Measurements from ENCODE around the gene CUX1.
"Not testable (repeated sequence)": the region's sequence is repeated elsewhere in the genome, so short reads cannot be mapped to it uniquely, and the experiment has no call there.

Gene CUX1

GRCh38 chr7:102220229-102220850 is 402.9 kb downstream of the CUX1 start:
- DNase-seq (ENCODE audit: low spot score) = no peak

GRCh38 chr7:102220960-102221800 is 403.8 kb downstream of the CUX1 start:
- no peak for DNase-seq (ENCODE audit: low spot score)

- DNase-seq (ENCODE audit: low spot score) = no peak
Measured at GRCh38 chr7:102221961-102222360, 404.5 kb downstream of the CUX1 start.

- DNase-seq (ENCODE audit: low spot score) = no peak
Measured at GRCh38 chr7:102222445-102222844, 405.0 kb downstream of the CUX1 start.

GRCh38 chr7:102223184-102223583 is 405.8 kb downstream of the CUX1 start:
- no peak for DNase-seq (ENCODE audit: low spot score)

GRCh38 chr7:102225025-102225424 is 407.6 kb downstream of the CUX1 start:
- no peak for DNase-seq (ENCODE audit: low spot score)

- DNase-seq (ENCODE audit: low spot score) = no peak
Measured at GRCh38 chr7:102227371-102227770, 409.9 kb downstream of the CUX1 start.

GRCh38 chr7:102228935-102229334 is 411.5 kb downstream of the CUX1 start:
- DNase-seq (ENCODE audit: low spot score) = no peak

GRCh38 chr7:102230162-102230561 is 412.7 kb downstream of the CUX1 start:
- DNase-seq (ENCODE audit: low spot score) = not testable (repeated sequence)

- DNase-seq (ENCODE audit: low spot score) = no peak
Measured at GRCh38 chr7:102230593-102230992, 413.2 kb downstream of the CUX1 start.

- no peak for DNase-seq (ENCODE audit: low spot score)
Measured at GRCh38 chr7:102232611-102233286, 415.3 kb downstream of the CUX1 start.

GRCh38 chr7:102234131-102234530 is 416.7 kb downstream of the CUX1 start:
- DNase-seq (ENCODE audit: low spot score) = no peak

- DNase-seq (ENCODE audit: low spot score) = no peak
Measured at GRCh38 chr7:102234801-102235550, 417.6 kb downstream of the CUX1 start.

- no peak for DNase-seq (ENCODE audit: low spot score)
Measured at GRCh38 chr7:102236102-102236501, 418.7 kb downstream of the CUX1 start.

- DNase-seq (ENCODE audit: low spot score) = peak; percentile 78
Measured at GRCh38 chr7:102236592-102237287, 419.3 kb downstream of the CUX1 start.

GRCh38 chr7:102239206-102239820 is 421.9 kb downstream of the CUX1 start:
- DNase-seq (ENCODE audit: low spot score) = no peak

- DNase-seq (ENCODE audit: low spot score) = no peak
Measured at GRCh38 chr7:102241431-102241830, 424.0 kb downstream of the CUX1 start.

GRCh38 chr7:102244601-102245000 is 427.2 kb downstream of the CUX1 start:
- no peak for DNase-seq (ENCODE audit: low spot score)

- DNase-seq (ENCODE audit: low spot score) = no peak
Measured at GRCh38 chr7:102248081-102248455, 430.6 kb downstream of the CUX1 start.

GRCh38 chr7:102248456-102249395 is 431.3 kb downstream of the CUX1 start:
- DNase-seq (ENCODE audit: low spot score) = no peak

All from ecto neural progenitor cell (in vitro differentiated cells).